Ascending aorta (tissue), 2 donors: Measurements from ENCODE around the gene RBBP8NL. TPM values are rescaled to one million over a fixed set of nuclear protein-coding genes. Genes with fewer than 3 reads are reported as not detected.

Experiments used
- DNase-seq, 2 donors: peaks; one replicate each; pipeline ENCODE4 v3.0.0-alpha.2; 2019; ENCODE audit warnings: low spot score in 2 of 2
- H3K27ac ChIP-seq, 2 donors: fragments of 200-600 bp; sonication (generic); one replicate each; pipeline ENCODE4 v1.5.1; 2016 to 2017; ENCODE audit warnings: mild to moderate bottlenecking in 1 of 2
- H3K27me3 ChIP-seq: fragments of 200-600 bp; sonication (generic); one replicate; pipeline ENCODE4 v1.5.1; 2017
- H3K36me3 ChIP-seq, 2 donors: fragments of 200-600 bp; sonication (generic); one replicate each; pipeline ENCODE4 v1.5.1; 2016
- H3K4me1 ChIP-seq, 2 donors: fragments of 200-600 bp; sonication (generic); one replicate each; pipeline ENCODE4 v1.5.1; 2016 to 2017; ENCODE audit warnings: mild to moderate bottlenecking in 1 of 2
- H3K4me3 ChIP-seq, 2 donors: fragments of 200-600 bp; sonication (generic); one replicate each; pipeline ENCODE4 v1.5.1; 2016 to 2017; ENCODE audit warnings: mild to moderate bottlenecking in 1 of 2
- H3K9me3 ChIP-seq, 2 donors: fragments of 200-600 bp; sonication (generic); one replicate each; pipeline ENCODE4 v1.5.1; 2016
- intact Hi-C: fragments of 100-400 bp; cut with DNase I; formaldehyde crosslinking; loops from one replicate; pipeline ENCODE4 v1.15.1; 2023
- total RNA-seq: library from RNA; depleted of rRNA; stranded (reverse); fragments of >200 nt; gene quantifications from one replicate; pipeline ENCODE4 v1.1.0, GENCODE V29; 2016
- TF ChIP-seq, protein P1 (sequence below), 3 experiments: fragments of 200-600 bp in 2 of 3; fragments of 450-650 bp in 1 of 3; sonication (generic) in 2 of 3; IDR thresholded peaks; one replicate each; pipeline ENCODE4 v1.5.1; 2016 to 2019; ENCODE audit warnings: antibody characterized with exemption in 3 of 3, mild to moderate bottlenecking in 1 of 3, moderate library complexity in 1 of 3

The RBBP8NL gene
- total RNA-seq, 1 donor from 2014 or later = not detected

DNA sequence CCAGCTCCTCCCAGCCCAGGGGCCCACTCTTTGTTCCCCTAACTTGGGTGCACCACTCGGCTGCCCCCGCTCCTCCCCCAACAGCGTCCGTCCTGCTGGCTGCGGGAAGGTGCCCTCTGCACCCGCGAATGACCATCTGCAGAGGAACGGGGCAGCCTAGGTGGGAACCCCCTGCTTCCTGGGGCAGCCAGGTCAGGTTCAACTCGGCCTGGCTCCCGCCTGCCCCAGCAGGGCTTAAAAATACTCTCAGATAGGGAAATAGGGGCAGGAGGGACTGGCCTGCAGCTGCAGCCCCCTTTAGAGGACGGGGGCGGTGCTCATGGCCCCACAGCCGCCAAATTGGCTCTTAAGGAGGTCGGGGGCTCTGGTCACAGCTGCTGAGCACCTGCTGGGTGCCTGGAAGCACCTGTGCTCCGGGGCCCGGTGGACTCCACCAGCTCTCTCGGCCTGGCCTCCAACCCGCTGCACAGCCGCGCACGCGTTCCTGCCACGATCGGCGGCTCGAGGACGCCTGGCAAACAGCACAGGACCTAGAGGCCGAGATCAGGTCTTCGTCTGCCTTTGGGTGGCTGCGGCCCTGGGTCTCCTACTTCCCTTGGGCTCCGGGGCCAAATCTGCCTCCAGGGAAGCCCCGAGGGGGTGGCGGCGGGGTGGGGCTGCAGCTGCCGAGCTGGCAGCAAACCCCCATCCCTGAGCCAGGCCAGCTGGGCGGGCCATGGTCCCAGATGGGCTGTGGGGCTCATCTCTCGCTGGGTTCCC, 59.5 kb downstream of the RBBP8NL start:
- peaks cover 42 to 77% of the 10 kb centered on the region in 2 donors for H3K4me1 ChIP-seq
- no peaks in the 10 kb centered on the region for H3K9me3 ChIP-seq
- H3K36me3 ChIP-seq = no peaks in the 10 kb centered on the region
- no peak for DNase-seq
- intact Hi-C loops = loop anchor here (2.0 kb wide), 1 partner anchor 13 kb away; no protein-coding TSS in a partner anchor
- TF ChIP-seq, protein P1, sequence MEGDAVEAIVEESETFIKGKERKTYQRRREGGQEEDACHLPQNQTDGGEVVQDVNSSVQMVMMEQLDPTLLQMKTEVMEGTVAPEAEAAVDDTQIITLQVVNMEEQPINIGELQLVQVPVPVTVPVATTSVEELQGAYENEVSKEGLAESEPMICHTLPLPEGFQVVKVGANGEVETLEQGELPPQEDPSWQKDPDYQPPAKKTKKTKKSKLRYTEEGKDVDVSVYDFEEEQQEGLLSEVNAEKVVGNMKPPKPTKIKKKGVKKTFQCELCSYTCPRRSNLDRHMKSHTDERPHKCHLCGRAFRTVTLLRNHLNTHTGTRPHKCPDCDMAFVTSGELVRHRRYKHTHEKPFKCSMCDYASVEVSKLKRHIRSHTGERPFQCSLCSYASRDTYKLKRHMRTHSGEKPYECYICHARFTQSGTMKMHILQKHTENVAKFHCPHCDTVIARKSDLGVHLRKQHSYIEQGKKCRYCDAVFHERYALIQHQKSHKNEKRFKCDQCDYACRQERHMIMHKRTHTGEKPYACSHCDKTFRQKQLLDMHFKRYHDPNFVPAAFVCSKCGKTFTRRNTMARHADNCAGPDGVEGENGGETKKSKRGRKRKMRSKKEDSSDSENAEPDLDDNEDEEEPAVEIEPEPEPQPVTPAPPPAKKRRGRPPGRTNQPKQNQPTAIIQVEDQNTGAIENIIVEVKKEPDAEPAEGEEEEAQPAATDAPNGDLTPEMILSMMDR (IDR thresholded peaks at IDR 0.05) = no peak
- H3K27me3 ChIP-seq = no peaks in the 10 kb centered on the region
- H3K27ac ChIP-seq = peak overlapping the region; percentile 78 to 98
- peak overlapping the region; percentile 94 to 98 for H3K4me3 ChIP-seq

DNA sequence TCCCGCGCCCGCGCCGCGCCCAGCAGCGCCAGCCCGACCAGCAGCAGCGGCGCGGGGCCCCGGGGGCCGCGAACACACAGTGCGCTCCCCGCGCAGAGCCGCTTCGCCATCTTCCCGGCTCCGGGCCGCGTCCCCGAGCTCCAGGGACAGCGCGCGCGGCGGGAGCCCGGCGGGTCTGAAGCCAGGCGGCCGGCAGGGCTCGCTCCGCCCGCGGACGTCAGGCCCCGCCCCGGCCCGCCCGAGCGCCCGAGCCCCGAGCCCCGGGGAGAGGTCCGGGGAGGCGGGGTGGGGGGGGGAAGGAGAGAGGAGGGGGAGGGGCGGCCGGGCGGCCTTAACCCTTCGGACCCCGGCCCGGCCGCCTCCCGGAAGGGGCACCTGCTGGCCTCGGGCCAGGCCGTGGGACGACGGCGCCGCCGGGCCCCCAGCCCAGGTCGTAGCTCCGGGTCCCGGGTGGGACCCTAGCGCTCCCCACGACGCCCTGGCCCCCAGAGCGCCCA, 60.2 kb downstream of the RBBP8NL start, which contains the start of gene LAMA5:
LAMA5 (minus strand) TSS at position 177 of the 497 bp plus-strand sequence; CDS start at position 110, 67 bp downstream.
- peaks cover 0 to under 1% of the 10 kb centered on the region in 2 donors for H3K36me3 ChIP-seq
- peaks cover 45 to 76% of the 10 kb centered on the region in 2 donors for H3K4me1 ChIP-seq
- no peaks in the 10 kb centered on the region for H3K9me3 ChIP-seq
- intact Hi-C loops = no loop called here
- H3K27ac ChIP-seq = peak within 1 kb of the TSS; percentile 91 to 98
- H3K4me3 ChIP-seq = peak within 1 kb of the TSS; percentile 94 to 98
- H3K27me3 ChIP-seq = no peaks in the 10 kb centered on the region
- DNase-seq = no peak
- TF ChIP-seq, protein P1 (IDR thresholded peaks at IDR 0.05) = no peak

DNA sequence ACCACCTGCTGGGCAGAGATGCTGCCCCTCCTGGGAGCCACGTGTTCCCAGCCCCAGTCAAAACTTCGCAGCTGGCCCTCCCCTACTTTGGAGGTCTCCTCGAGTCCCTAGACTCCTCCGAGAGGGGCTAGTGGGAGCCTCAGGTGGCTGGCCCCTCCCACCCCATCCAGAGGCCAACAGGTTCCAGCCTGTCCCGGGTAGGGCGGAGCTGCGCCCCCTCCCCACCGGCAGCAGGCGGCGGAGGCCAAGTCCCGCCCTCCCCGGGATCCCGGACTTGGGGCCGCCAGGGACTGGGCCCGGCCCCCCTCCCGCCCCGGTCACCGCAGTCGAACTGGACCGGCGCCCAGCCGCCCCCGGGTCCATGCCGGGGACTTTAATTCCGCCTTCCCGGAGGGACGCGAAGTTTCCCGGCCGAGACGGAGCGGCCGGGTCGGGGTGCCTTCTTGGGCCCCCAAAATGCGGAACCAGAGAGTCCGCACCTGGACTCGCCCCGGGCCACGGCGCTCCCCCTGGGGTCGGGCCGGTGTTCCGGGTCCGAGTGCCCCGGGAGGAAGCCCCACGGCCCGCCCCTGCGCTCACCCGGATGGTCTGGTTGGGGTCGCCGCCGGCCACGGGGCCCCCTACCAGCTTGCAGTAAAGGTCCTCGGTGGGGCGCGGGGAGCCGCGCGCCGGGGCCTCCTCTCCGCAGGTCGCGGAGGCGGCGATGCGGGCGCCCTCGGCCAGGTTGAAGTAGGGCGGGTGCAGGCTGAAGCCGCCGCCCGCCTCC, 60.8 kb downstream of the RBBP8NL start:
- no peaks in the 10 kb centered on the region for H3K27me3 ChIP-seq
- TF ChIP-seq, protein P1 (IDR thresholded peaks at IDR 0.05) = no peak
- intact Hi-C loops = no loop called here
- H3K4me1 ChIP-seq = peaks cover 48 to 76% of the 10 kb centered on the region in 2 donors
- peak overlapping the region; percentile 94 to 98 for H3K4me3 ChIP-seq
- no peaks in the 10 kb centered on the region for H3K9me3 ChIP-seq
- DNase-seq = no peak
- H3K36me3 ChIP-seq = peaks cover 0 to 5% of the 10 kb centered on the region in 2 donors
- peak overlapping the region; percentile 91 to 98 for H3K27ac ChIP-seq

DNA sequence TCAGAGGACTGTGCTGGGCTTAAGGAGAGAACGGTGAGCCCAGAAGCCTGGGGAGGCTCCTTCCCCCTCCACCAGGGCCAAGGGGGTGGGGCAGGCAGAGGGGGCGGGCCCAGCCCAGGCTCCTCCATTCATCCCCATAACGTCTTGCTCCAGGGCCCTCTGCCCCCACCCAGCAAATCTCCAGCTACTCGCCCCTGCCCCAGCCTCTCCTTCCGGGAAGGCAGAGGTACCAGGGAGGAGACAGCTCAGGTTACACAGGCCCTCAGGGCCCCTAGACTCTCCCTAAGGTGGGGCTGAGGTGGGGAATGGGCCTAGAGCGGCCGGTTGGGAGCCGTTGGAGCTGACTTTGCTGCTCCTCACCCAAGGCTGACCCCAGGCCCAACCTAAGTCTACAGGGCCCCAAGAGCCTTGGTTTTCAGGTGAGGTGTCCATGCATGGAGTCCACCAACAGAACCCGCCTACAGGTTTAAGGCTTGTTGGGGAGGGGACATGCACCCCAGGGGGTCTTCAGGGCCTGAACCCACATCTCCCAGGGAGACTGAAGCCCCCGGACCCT, 61.4 kb downstream of the RBBP8NL start:
- no peaks in the 10 kb centered on the region for H3K27me3 ChIP-seq
- intact Hi-C loops = no loop called here
- peaks cover 49 to 76% of the 10 kb centered on the region in 2 donors for H3K4me1 ChIP-seq
- H3K36me3 ChIP-seq = peaks cover 0 to 8% of the 10 kb centered on the region in 2 donors
- peak overlapping the region; percentile 91 to 98 for H3K27ac ChIP-seq
- H3K4me3 ChIP-seq = peak overlapping the region; percentile 94 to 98
- TF ChIP-seq, protein P1 (IDR thresholded peaks at IDR 0.05) = no peak
- H3K9me3 ChIP-seq = no peaks in the 10 kb centered on the region
- no peak for DNase-seq
